LNCAP (cell line): ENCODE data around the gene PTK7.

Experiments
- CTCF ChIP-seq: fragments of 450-650 bp; IDR thresholded peaks from 2 replicates; pipeline ENCODE4 v1.5.1; 2017; ENCODE audit warnings: mild to moderate bottlenecking

The PTK7 gene

GRCh38 chr6:43074847-43075669 is 1.1 kb upstream of the PTK7 start:
- no peak for TF ChIP-seq CTCF

- TF ChIP-seq CTCF = no peak
These were observed 584 bp downstream of the PTK7 start for GRCh38 chr6:43076464-43077332.

GRCh38 chr6:43077333-43077809 is 1.3 kb downstream of the PTK7 start:
- TF ChIP-seq CTCF = no peak

GRCh38 chr6:43077981-43078511 is 1.9 kb downstream of the PTK7 start:
- TF ChIP-seq CTCF = no peak

- no peak for TF ChIP-seq CTCF
These were observed 2.6 kb downstream of the PTK7 start for GRCh38 chr6:43078691-43079090.

- no peak for TF ChIP-seq CTCF
These were observed 4.9 kb downstream of the PTK7 start for GRCh38 chr6:43081043-43081442.

GRCh38 chr6:43082806-43083655 is 6.9 kb downstream of the PTK7 start:
- no peak for TF ChIP-seq CTCF
